Muscle of back (tissue), 11 donors: ENCODE data around the gene DTYMK. TPM values are rescaled to one million over a fixed set of nuclear protein-coding genes. Genes with fewer than 3 reads are reported as not detected.
"Not testable (repeated sequence)": the region's sequence is repeated elsewhere in the genome, so short reads cannot be mapped to it uniquely, and the experiment has no call there.

Source experiments
- DNase-seq, 3 donors: peaks; one replicate each; pipeline versions ENCODE4 v3.0.0 to v3.0.0-alpha.2; 2013
- polyA plus RNA-seq, 10 donors: library from polyadenylated mRNA; unstranded; fragments of 120-200 nt; gene quantifications; one replicate each; pipeline ENCODE4 v1.2.1, GENCODE V29; 2013; ENCODE audit not compliant: insufficient read length in 10 of 10

The DTYMK gene
- polyA plus RNA-seq, 10 donors = 21.9 to 33.4 (median 24.0) TPM

- DNase-seq = no peak
Observed at GRCh38 chr2:241673797-241674725, 12.6 kb downstream of the DTYMK start.

GRCh38 chr2:241673189-241673663 is 13.4 kb downstream of the DTYMK start:
- DNase-seq = no peak

- no peak for DNase-seq
Observed at GRCh38 chr2:241672243-241673188, 14.1 kb downstream of the DTYMK start.

- DNase-seq = no peak
Observed at GRCh38 chr2:241671457-241672240, 15.0 kb downstream of the DTYMK start.

GRCh38 chr2:241670333-241671110 is 16.1 kb downstream of the DTYMK start:
- DNase-seq = no peak

- DNase-seq = no peak
Observed at GRCh38 chr2:241668839-241669238, 17.8 kb downstream of the DTYMK start.

- no peak for DNase-seq
Observed at GRCh38 chr2:241668354-241668753, 18.3 kb downstream of the DTYMK start.

GRCh38 chr2:241666627-241667400 is 19.8 kb downstream of the DTYMK start:
- no peak for DNase-seq

GRCh38 chr2:241665731-241666440 is 20.7 kb downstream of the DTYMK start:
- no peak for DNase-seq

- not testable (repeated sequence) for DNase-seq
Observed at GRCh38 chr2:241662731-241663130, 23.9 kb downstream of the DTYMK start.

GRCh38 chr2:241660593-241661213 is 25.9 kb downstream of the DTYMK start:
- no peak for DNase-seq

GRCh38 chr2:241659150-241659739 is 27.4 kb downstream of the DTYMK start:
- DNase-seq = peak; percentile 63 to 87 (median 74)

GRCh38 chr2:241658296-241658695 is 28.3 kb downstream of the DTYMK start:
- no peak for DNase-seq

GRCh38 chr2:241657786-241658254 is 28.8 kb downstream of the DTYMK start:
- DNase-seq = no peak

GRCh38 chr2:241656190-241656741 is 30.3 kb downstream of the DTYMK start:
- DNase-seq = no peak

- DNase-seq = no peak
Observed at GRCh38 chr2:241655516-241656189, 31.0 kb downstream of the DTYMK start.

GRCh38 chr2:241654551-241654950 is 32.1 kb downstream of the DTYMK start:
- DNase-seq = no peak
